Mesodermal cell (in vitro differentiated cells): ENCODE data around the gene ASPRV1.
"Not testable (repeated sequence)": the region's sequence is repeated elsewhere in the genome, so short reads cannot be mapped to it uniquely, and the experiment has no call there.

ENCODE experiments used
- H3K27ac ChIP-seq: 2 replicates; pipeline ENCODE4 v1.7.0; 2013; ENCODE audit warnings: mild to moderate bottlenecking, low read depth, low read length, moderate library complexity; ENCODE audit not compliant: severe bottlenecking
- H3K36me3 ChIP-seq: 2 replicates; pipeline ENCODE4 v1.7.1; 2013; ENCODE audit warnings: mild to moderate bottlenecking, low read length, moderate library complexity; ENCODE audit not compliant: control insufficient read depth, insufficient read depth
- H3K4me1 ChIP-seq: one replicate; pipeline ENCODE4 v1.7.1; 2013; ENCODE audit warnings: mild to moderate bottlenecking, low read length; ENCODE audit not compliant: insufficient read depth, control insufficient read depth, poor library complexity, severe bottlenecking
- H3K4me3 ChIP-seq: 2 replicates; pipeline ENCODE4 v1.7.0; 2013; ENCODE audit warnings: low read length, control low read depth, mild to moderate bottlenecking; ENCODE audit not compliant: insufficient read depth, poor library complexity, severe bottlenecking; ENCODE audit errors: extremely low read depth
- H3K9me3 ChIP-seq: 2 replicates; pipeline ENCODE4 v1.7.1; 2013; ENCODE audit warnings: mild to moderate bottlenecking, low read length, moderate library complexity; ENCODE audit not compliant: control insufficient read depth
- WGBS, 2 experiments: methylation state at CpG; one replicate each; pipeline ENCODE4 v1.1.5; 2013; ENCODE audit warnings: missing lambda C conversion rate in 2 of 2; ENCODE audit not compliant: insufficient coverage in 2 of 2; 5-methylcytosine and 5-hydroxymethylcytosine counted together

Gene ASPRV1

DNA sequence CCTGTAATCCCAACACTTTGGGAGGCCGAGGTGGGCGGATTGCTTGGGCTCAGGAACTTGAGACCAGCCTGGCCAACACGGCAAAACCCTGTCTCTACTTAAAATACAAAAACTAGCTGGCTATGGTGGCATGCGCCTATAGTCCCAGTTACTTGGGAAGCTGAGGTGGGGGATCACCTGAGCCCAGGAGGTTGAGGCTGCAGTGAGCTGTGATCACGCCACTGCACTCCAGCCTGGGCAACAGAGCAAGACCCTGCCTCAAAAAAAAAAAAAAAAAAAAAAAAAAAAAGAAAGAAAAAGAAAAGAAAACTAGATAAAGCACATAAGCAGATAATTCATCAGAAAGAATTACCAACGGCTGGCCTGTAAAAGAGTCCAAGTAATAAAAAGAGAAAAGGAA, 39.1 kb upstream of the ASPRV1 start:
- H3K4me1 ChIP-seq, H3K4me3 ChIP-seq, H3K27ac ChIP-seq, H3K9me3 ChIP-seq, H3K36me3 ChIP-seq: not testable (repeated sequence)
- WGBS, 2 experiments, result 100% methylated on average over 3 to 4 of the region's 6 CpGs

- Histone ChIP-seq H3K9me3 (no peaks in the 10 kb centered on the region), H3K4me3 (no peak overlapping the region), H3K36me3 (no peaks in the 10 kb centered on the region), H3K27ac (no peak overlapping the region), H3K4me1 (peaks cover 6% of the 10 kb centered on the region)
- 94 to 95% methylated on average over 6 of the region's 6 CpGs for WGBS, 2 experiments
These were observed 37.3 kb upstream of the ASPRV1 start for GRCh38 chr2:69998761-69999160.

- Histone ChIP-seq H3K9me3 (no peaks in the 10 kb centered on the region), H3K27ac (no peak overlapping the region), H3K36me3 (no peaks in the 10 kb centered on the region), H3K4me1 (peaks cover 6% of the 10 kb centered on the region), H3K4me3 (no peak overlapping the region)
- 80 to 83% methylated on average over 9 to 10 of the region's 11 CpGs for WGBS, 2 experiments
These were observed 35.8 kb upstream of the ASPRV1 start for GRCh38 chr2:69997015-69997830.

DNA sequence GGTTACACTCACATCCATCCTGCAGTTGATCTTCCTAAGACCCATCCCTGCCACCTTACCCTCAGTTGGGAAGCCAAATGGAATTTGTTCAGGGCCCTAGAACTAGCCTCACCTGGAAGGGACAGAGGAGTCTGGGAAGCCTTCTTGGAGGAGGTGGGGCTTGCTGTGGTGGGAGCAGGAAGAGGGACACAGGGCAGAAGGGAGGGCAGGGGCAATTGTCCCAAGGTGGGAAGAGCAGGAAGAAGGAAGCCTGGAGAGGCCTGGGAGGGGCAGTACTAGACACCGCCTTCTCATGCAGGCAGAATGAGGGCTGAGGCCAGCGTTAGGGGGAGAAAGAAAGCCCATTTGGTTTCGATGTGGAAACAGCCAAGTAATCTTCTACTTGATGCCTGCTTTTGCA, 34.1 kb upstream of the ASPRV1 start:
- Histone ChIP-seq H3K4me3 (no peak overlapping the region), H3K36me3 (no peaks in the 10 kb centered on the region), H3K9me3 (no peaks in the 10 kb centered on the region), H3K27ac (no peak overlapping the region), H3K4me1 (peaks cover 6% of the 10 kb centered on the region)
- 84 to 96% methylated on average over 2 to 3 of the region's 3 CpGs for WGBS, 2 experiments

GRCh38 chr2:69994166-69994565, 32.7 kb upstream of the ASPRV1 start:
- Histone ChIP-seq H3K36me3 (no peaks in the 10 kb centered on the region), H3K27ac (no peak overlapping the region), H3K9me3 (no peaks in the 10 kb centered on the region), H3K4me1 (peaks cover 6% of the 10 kb centered on the region), H3K4me3 (no peak overlapping the region)
- 83 to 90% methylated on average over 6 of the region's 6 CpGs for WGBS, 2 experiments

DNA sequence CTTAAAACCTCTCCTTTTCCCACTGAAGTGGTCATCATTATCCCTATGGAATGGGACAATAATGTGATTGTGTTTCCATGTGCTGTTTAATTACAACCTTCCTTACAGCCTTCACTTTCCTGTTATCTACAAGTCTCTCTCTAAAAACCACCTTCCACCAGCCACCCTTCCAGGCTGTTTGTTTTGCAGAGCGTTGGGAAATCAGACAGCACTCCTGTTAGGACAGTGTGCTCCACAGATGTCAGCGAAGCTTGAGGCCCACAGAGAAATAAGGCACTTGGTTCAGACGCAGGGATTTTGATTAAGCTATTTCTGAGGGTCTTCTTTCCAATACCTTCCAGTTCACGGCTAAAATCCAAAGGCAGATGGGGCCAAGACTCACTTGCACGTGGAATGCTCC, 32.3 kb upstream of the ASPRV1 start:
- Histone ChIP-seq H3K36me3 (no peaks in the 10 kb centered on the region), H3K4me3 (no peak overlapping the region), H3K27ac (no peak overlapping the region), H3K4me1 (peaks cover 6% of the 10 kb centered on the region), H3K9me3 (no peaks in the 10 kb centered on the region)
- WGBS, 2 experiments, result 89 to 90% methylated on average over 5 of the region's 5 CpGs

- Histone ChIP-seq H3K4me3 (no peak overlapping the region), H3K9me3 (no peaks in the 10 kb centered on the region), H3K27ac (no peak overlapping the region), H3K36me3 (no peaks in the 10 kb centered on the region), H3K4me1 (peaks cover 6% of the 10 kb centered on the region)
- WGBS, 2 experiments, result 91 to 94% methylated on average over 6 to 7 of the region's 7 CpGs
These were observed 31.7 kb upstream of the ASPRV1 start for GRCh38 chr2:69993048-69993565.

- H3K27ac ChIP-seq, result no peak overlapping the region
- H3K36me3 ChIP-seq, result no peaks in the 10 kb centered on the region
- no peaks in the 10 kb centered on the region for H3K9me3 ChIP-seq
- H3K4me1 ChIP-seq, result peaks cover 6% of the 10 kb centered on the region
- 93% methylated on average over 6 to 7 of the region's 8 CpGs for WGBS, 2 experiments
- no peak overlapping the region for H3K4me3 ChIP-seq
These were observed 31.0 kb upstream of the ASPRV1 start for GRCh38 chr2:69992310-69993047.

- 95% methylated on average over 11 of the region's 12 CpGs for WGBS, 2 experiments
- no peaks in the 10 kb centered on the region for H3K4me1 ChIP-seq
- no peaks in the 10 kb centered on the region for H3K36me3 ChIP-seq
- H3K4me3 ChIP-seq, result no peak overlapping the region
- no peaks in the 10 kb centered on the region for H3K9me3 ChIP-seq
- H3K27ac ChIP-seq, result no peak overlapping the region
These were observed 28.1 kb upstream of the ASPRV1 start for GRCh38 chr2:69989441-69990105.

GRCh38 chr2:69989009-69989408, 27.6 kb upstream of the ASPRV1 start:
- Histone ChIP-seq H3K4me1 (no peaks in the 10 kb centered on the region), H3K36me3 (no peaks in the 10 kb centered on the region), H3K9me3 (no peaks in the 10 kb centered on the region), H3K27ac (no peak overlapping the region), H3K4me3 (no peak overlapping the region)
- WGBS, 2 experiments, result 50 to 82% methylated on average over 1 to 3 of the region's 3 CpGs
